ENCODE measurements around the gene SNF8. TPM values are rescaled to one million over a fixed set of nuclear protein-coding genes. Genes with fewer than 3 reads are reported as not detected.

SNF8 gene
- total and polyA plus RNA-seq, 9 of the 15 experiments (the other 6 are each of a cell fraction or from before 2014, with no cell fraction given) = 6.9 to 149 (median 117) TPM

GRCh38 chr17:48951572-48951971 is 6.9 kb upstream of the SNF8 start:
- Histone ChIP-seq H3K4me2 (ENCODE audit: insufficient read depth, low read length) (no peak overlapping the region), H2AFZ (ENCODE audit: low read depth, low read length) (0 out of 2 replicates have a peak overlapping the region, but pooled peaks have one; percentile 32), H3K4me1 (replicated peaks in 1 of 2; ENCODE audit: control insufficient read depth in 2 of 2, insufficient read depth in 2 of 2, low read length in 2 of 2) (peaks cover 0 to 3% of the 10 kb centered on the region in 2 experiments; a peak in 2 of 5 replicates), H3K9me3 (replicated peaks; ENCODE audit: control insufficient read depth, insufficient read depth, low read depth, low read length) (no peaks in the 10 kb centered on the region), H3K27ac (ENCODE audit: extremely low read depth, low read depth, low read length) (no peak overlapping the region), H3K9me1 (ENCODE audit: control insufficient read depth, insufficient read depth, low read length) (no peaks in the 10 kb centered on the region), H3K27me3 (ENCODE audit: control insufficient read depth in 2 of 2, insufficient read depth in 2 of 2, low read length in 2 of 2) (no peaks in the 10 kb centered on the region), H3K36me3 (ENCODE audit: control insufficient read depth, insufficient read depth, low read length) (no peaks in the 10 kb centered on the region), H3K79me2 (ENCODE audit: control insufficient read depth, insufficient read depth, low read length) (peaks cover 3% of the 10 kb centered on the region; the same call in 1 of the 3 replicates), H4K20me1 (replicated peaks; ENCODE audit: control insufficient read depth, insufficient read depth, low read length) (no peaks in the 10 kb centered on the region), H3K4me3 (no peak overlapping the region), H3K9ac (ENCODE audit: insufficient read depth in 1 of 2, low read depth in 2 of 2, low read length in 2 of 2) (no peak overlapping the region)
- no peak for FAIRE-seq
- no peak for DNase-seq (ENCODE audit: extremely low read depth in 1 of 4, low spot score in 3 of 4)
- no peak for ATAC-seq
- intact Hi-C loops (cut with micrococcal nuclease) (loop anchor here (5.0 kb wide), 1 partner anchor 276 kb away; no protein-coding TSS in a partner anchor), in situ Hi-C loops (cut with MboI) (loop anchor here (5.0 kb wide), 1 partner anchor 81 kb away; no protein-coding TSS in a partner anchor)
- peak; percentile 72 for TF ChIP-seq ZNF316 (IDR thresholded peaks at IDR 0.05)
- TF ChIP-seq ELF1 (tag; IDR thresholded peaks at IDR 0.05) = no peak
- no peak for TF ChIP-seq ZNF277 (CRISPR knock-in tag; IDR thresholded peaks at IDR 0.05; ENCODE audit: borderline replicate concordance)
- peak; percentile 24; the same call in 1 of the 2 replicates for TF ChIP-seq MAFF (IDR thresholded peaks at IDR 0.05; ENCODE audit: low read length)
- TF ChIP-seq GATAD2B (IDR thresholded peaks at IDR 0.05; ENCODE audit: borderline replicate concordance) = no peak
- TF ChIP-seq ZNF655 (CRISPR knock-in tag; IDR thresholded peaks at IDR 0.05) = no peak
- 0 out of 2 replicates have a peak, but pooled peaks have one; percentile 23 for TF ChIP-seq MAFK (IDR thresholded peaks at IDR 0.05; ENCODE audit: low read length)
- TF ChIP-seq C11orf30 (IDR thresholded peaks at IDR 0.05; ENCODE audit: low read depth) = peak; percentile 60
- no peak for TF ChIP-seq ZNF395 (CRISPR knock-in tag; IDR thresholded peaks at IDR 0.05)
- no peak for TF ChIP-seq HNRNPLL (IDR thresholded peaks at IDR 0.05; ENCODE audit: low read depth, low read length, poor library complexity, severe bottlenecking)
- TF ChIP-seq HMGN3 (IDR thresholded peaks at IDR 0.05; ENCODE audit: borderline replicate concordance, extremely low read depth, insufficient read length, low read depth, low read length) = no peak
- POLR2A ChIA-PET = no interaction called here
- CTCF ChIA-PET (ENCODE audit: low intra/inter-chr PET ratio) = no interaction called here
- 30% methylated on average over 5 of the region's 5 CpGs for WGBS (ENCODE audit: insufficient coverage, low coverage, missing lambda C conversion rate)
- BruUV-seq (replicated peaks) = no TSS peak
